ENCODE results near the gene YPEL3.

DNA sequence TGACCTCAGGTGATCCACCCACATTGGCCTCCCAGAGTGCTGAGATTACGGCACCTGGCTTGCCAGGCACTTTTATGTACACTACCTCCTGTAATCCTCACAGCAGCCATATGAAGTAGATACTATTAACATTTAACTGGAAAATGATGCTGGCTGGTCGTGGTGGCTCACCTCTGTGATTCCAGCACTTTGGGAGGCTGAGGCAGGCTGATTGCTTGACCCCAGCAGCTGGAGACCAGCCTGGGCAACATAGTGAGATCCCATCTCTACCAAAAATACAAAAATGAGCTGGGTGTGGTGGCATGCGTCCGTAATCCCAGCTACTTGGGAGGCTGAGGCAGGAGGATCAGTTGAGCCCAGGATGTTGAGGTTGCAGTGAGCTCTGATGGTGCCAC is 29.0 kb upstream of the YPEL3 start:
- no peak for TF ChIP-seq POLR2A (IDR thresholded peaks at IDR 0.05)
- TF ChIP-seq, protein P1, sequence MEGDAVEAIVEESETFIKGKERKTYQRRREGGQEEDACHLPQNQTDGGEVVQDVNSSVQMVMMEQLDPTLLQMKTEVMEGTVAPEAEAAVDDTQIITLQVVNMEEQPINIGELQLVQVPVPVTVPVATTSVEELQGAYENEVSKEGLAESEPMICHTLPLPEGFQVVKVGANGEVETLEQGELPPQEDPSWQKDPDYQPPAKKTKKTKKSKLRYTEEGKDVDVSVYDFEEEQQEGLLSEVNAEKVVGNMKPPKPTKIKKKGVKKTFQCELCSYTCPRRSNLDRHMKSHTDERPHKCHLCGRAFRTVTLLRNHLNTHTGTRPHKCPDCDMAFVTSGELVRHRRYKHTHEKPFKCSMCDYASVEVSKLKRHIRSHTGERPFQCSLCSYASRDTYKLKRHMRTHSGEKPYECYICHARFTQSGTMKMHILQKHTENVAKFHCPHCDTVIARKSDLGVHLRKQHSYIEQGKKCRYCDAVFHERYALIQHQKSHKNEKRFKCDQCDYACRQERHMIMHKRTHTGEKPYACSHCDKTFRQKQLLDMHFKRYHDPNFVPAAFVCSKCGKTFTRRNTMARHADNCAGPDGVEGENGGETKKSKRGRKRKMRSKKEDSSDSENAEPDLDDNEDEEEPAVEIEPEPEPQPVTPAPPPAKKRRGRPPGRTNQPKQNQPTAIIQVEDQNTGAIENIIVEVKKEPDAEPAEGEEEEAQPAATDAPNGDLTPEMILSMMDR (IDR thresholded peaks at IDR 0.05), result no peak

Measured in body of pancreas (tissue), 4 donors.